GM19043 (cell line): ENCODE data around the gene CNEP1R1.
A peak's percentile ranks its signal among the peaks of the same experiment; 100 is the strongest.
"Not testable (repeated sequence)": the region's sequence is repeated elsewhere in the genome, so short reads cannot be mapped to it uniquely, and the experiment has no call there.

Source experiments
- ATAC-seq: cut with Tn5 transposase; IDR thresholded peaks from one replicate; pipeline ENCODE4 v1.9.1; 2021; ENCODE audit warnings: low read depth; ENCODE audit not compliant: unreplicated experiment

Gene CNEP1R1

GRCh38 chr16:50024684-50025536 lies at the start of gene CNEP1R1:
Gene CNEP1R1 (plus strand): TSS chr16:50025225. CDS start chr16:50025316, 91 bp downstream.
- peak; percentile 99 for ATAC-seq

- no peak for ATAC-seq
Observed at GRCh38 chr16:49977427-49977826, 47.6 kb upstream of the CNEP1R1 start.

- no peak for ATAC-seq
Observed at GRCh38 chr16:49978569-49979326, 46.3 kb upstream of the CNEP1R1 start.

GRCh38 chr16:49980166-49980565 lies 44.9 kb upstream of the CNEP1R1 start:
- ATAC-seq: no peak

GRCh38 chr16:49986351-49987124 lies 38.5 kb upstream of the CNEP1R1 start:
- no peak for ATAC-seq

- ATAC-seq: no peak
Observed at GRCh38 chr16:49987381-49987780, 37.6 kb upstream of the CNEP1R1 start.

- ATAC-seq: no peak
Observed at GRCh38 chr16:49992825-49993224, 32.2 kb upstream of the CNEP1R1 start.

GRCh38 chr16:49993579-49993978 lies 31.4 kb upstream of the CNEP1R1 start:
- no peak for ATAC-seq

- ATAC-seq: no peak
Observed at GRCh38 chr16:49994006-49994405, 31.0 kb upstream of the CNEP1R1 start.

GRCh38 chr16:49995720-49996119 lies 29.3 kb upstream of the CNEP1R1 start:
- no peak for ATAC-seq

- ATAC-seq: no peak
Observed at GRCh38 chr16:49997721-49998251, 27.2 kb upstream of the CNEP1R1 start.

GRCh38 chr16:49998991-49999390 lies 26.0 kb upstream of the CNEP1R1 start:
- no peak for ATAC-seq

GRCh38 chr16:50001144-50001543 lies 23.9 kb upstream of the CNEP1R1 start:
- ATAC-seq: no peak

- ATAC-seq: no peak
Observed at GRCh38 chr16:50002190-50002589, 22.8 kb upstream of the CNEP1R1 start.

GRCh38 chr16:50004239-50004638 lies 20.8 kb upstream of the CNEP1R1 start:
- no peak for ATAC-seq

- ATAC-seq: no peak
Observed at GRCh38 chr16:50006964-50007363, 18.1 kb upstream of the CNEP1R1 start.

GRCh38 chr16:50007744-50008143 lies 17.3 kb upstream of the CNEP1R1 start:
- no peak for ATAC-seq

GRCh38 chr16:50010212-50010611 lies 14.8 kb upstream of the CNEP1R1 start:
- no peak for ATAC-seq

GRCh38 chr16:50011707-50012106 lies 13.3 kb upstream of the CNEP1R1 start:
- ATAC-seq: no peak

- no peak for ATAC-seq
Observed at GRCh38 chr16:50012182-50012581, 12.8 kb upstream of the CNEP1R1 start.

GRCh38 chr16:50014211-50014610 lies 10.8 kb upstream of the CNEP1R1 start:
- not testable (repeated sequence) for ATAC-seq
